Eye (tissue), 1 donor: Measurements from ENCODE around the gene JAG1.

Experiments used
- DNase-seq: peaks from one replicate; pipeline ENCODE4 v3.0.0-alpha.2; 2015

The JAG1 gene

DNA sequence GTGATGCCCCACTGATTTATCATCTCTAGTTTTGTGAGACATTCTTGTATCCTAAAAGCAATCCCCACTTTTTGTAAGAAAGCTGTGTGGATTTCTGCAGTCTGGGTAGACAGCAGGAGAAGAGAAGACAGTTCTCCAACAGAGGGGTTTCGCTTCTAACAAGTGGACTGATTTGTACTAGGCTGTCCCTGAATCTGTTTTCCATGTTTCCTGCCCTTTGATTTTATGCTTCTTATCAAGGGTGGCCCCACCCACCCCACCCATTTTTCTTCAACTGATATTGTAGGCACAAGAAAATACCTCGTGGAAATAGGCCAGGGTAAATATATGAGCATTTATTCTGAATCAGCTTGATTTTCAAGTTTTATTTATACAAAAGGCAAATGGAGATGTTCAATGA is 25.7 kb upstream of the JAG1 start:
- DNase-seq, result no peak

GRCh38 chr20:10696650-10697049 is 22.9 kb upstream of the JAG1 start:
- no peak for DNase-seq

DNA sequence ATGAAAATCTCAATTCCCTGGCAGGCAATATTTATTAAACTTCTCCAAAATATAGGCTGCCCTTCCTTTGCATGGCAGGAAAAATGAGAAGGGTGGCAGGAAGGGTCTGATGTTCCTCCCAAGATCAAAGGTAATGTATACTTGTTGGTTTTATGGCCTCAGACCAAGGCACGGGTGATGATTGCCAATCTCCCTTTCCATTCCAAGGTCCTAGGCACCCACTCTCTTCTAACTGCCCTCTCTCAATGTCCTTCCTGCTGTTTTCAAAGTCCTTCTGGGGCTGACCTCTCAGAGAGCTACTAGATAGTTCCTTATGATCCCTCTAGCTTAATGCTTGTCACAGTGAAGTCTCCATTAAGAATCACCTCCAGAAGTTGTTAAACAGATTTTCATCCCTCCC is 15.6 kb upstream of the JAG1 start:
- no peak for DNase-seq

DNA sequence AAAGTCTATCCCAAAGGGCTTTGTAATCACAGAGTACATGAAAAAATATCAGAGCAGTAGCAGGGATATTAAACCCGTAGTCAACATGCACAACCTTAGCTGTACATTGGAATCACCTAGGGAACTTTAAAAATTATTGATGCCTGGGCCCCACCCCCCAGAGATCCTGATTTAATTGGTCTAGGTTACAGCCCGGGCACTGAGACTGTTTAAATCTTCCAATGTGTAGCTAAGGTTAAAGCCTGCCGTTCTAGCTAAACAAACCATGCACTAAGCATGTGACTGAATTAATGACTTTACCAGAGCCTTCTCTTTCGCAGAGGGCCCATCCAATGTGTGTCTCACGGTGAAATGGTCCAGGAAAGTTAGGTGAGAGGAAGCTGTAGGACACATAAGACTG is 14.1 kb upstream of the JAG1 start:
- no peak for DNase-seq

DNA sequence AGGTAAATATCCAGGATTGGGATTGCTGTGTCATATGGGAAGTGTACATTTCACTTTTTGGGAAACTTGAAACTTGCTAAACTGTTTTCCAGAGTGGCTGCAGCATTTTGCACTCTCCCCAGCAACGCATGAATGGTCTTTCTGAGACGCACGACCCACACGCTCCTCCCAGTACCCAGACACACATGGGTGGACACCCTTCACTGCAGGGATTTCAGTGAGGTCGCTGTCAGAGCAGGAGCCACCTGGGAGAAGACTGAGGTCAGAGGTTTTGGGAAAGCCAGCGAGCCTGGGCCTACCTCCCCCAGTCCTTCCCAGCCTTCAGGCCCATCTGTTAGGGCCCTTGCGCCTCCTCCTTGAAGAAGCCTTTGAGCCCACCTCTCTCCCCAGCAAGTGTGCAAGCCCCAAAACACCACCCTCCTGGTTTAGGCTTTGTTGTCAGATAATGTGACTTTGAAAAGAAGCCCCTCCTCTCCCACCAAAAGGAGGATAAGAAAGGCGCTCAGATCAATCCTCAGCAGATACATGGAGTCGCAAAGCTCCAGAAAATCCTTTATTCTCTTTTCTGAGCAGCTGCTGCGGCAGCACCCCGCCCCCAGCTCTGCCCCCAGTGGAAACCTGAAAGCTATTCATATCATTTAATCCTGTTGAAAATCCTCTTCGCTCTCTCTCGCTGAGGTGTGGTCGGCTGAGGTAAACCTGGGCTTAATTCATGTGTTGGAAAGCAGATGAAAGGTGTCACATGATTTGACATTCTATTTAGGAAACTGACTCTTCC is 12.7 kb upstream of the JAG1 start:
- no peak for DNase-seq

DNA sequence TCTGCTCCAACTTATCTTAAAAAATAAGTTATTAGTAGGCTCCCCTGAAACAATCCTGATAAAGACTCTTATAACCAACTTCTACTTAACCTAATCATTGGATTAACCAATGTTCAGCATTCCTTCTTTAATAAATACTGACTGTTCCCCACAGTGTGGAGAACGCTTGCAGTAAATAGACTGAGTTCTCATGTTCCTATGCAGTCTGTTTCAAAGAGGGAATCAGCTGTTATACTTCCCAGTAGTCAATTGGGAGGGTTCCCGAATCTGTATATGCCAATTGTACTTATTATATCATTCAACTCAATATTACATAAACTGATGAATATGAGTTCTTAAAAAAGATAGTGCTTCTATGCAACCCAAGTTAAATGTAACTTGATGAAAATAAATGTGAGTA is 9.7 kb upstream of the JAG1 start:
- no peak for DNase-seq

- DNase-seq, result no peak
Observed at GRCh38 chr20:10682939-10683338, 9.1 kb upstream of the JAG1 start.

- no peak for DNase-seq
Observed at GRCh38 chr20:10681494-10681893, 7.7 kb upstream of the JAG1 start.

GRCh38 chr20:10680571-10680970 is 6.8 kb upstream of the JAG1 start:
- DNase-seq, result no peak

- DNase-seq, result no peak
Observed at GRCh38 chr20:10679269-10679668, 5.5 kb upstream of the JAG1 start.

DNA sequence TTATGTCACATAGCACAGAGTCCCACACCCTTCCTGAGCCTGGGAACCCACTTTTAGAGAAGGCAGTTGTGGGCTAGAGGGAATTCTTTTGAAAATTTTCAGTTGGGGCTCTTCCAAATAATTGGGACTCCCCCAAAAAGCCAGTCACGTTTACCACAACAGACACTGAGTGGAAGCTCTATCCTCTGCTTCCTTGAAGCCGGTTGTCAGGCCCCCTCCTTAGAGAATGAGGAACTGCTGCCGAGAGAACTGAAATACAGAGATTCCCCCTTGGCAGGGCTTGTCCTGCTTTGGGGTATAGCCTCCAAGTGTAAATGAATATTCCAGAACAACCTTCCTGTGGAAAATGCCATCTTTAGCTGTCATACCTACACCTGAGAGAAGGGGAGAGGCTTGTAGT is 2.7 kb upstream of the JAG1 start:
- no peak for DNase-seq

- no peak for DNase-seq
Observed at GRCh38 chr20:10675450-10675848, 1.6 kb upstream of the JAG1 start.

DNA sequence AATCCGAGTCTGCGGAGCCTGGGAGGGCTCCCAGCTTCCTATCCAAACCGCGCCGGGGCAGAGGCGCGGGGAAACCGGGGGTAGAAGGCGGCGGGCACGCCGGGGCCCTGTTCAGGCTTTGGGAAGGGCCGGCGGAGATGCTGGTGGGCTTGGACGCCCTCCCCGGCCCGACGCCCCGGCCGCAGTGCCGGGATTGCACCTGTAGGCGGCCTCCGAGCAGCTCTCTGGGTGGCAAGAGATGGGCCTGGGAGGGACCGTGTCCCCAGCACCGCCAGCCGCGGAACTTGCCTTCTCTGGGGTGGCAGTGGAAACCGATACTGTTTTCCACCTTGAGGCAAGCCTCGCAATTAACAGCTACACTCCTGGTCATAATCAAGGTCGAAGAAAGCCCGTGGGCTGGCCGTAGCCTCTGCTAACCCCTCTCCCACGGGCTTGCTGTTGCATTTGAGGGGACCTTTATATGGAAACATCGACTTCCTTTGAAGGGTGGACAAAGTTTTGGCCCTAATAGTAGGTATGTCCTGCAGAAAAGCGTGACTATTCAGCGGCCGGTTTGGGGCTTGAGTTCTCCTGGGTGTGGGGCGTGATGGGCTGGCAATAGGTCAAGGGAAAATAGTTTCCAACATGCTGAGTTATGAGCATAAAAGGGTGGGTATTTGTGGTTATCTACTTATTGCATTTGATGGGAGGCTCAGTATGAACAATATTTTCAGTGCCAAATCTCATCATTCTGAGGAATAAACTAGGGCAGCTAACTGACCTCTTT is 1.1 kb upstream of the JAG1 start:
- peak; percentile 86 for DNase-seq

- DNase-seq, result no peak
Observed at GRCh38 chr20:10673176-10673841, 490 bp downstream of the JAG1 start.

GRCh38 chr20:10672624-10673127 is 1.1 kb downstream of the JAG1 start:
- peak; percentile 82 for DNase-seq

- peak; percentile 78 for DNase-seq
Observed at GRCh38 chr20:10671919-10672623, 1.7 kb downstream of the JAG1 start.

GRCh38 chr20:10671221-10671918 is 2.4 kb downstream of the JAG1 start:
- peak; percentile 82 for DNase-seq

DNA sequence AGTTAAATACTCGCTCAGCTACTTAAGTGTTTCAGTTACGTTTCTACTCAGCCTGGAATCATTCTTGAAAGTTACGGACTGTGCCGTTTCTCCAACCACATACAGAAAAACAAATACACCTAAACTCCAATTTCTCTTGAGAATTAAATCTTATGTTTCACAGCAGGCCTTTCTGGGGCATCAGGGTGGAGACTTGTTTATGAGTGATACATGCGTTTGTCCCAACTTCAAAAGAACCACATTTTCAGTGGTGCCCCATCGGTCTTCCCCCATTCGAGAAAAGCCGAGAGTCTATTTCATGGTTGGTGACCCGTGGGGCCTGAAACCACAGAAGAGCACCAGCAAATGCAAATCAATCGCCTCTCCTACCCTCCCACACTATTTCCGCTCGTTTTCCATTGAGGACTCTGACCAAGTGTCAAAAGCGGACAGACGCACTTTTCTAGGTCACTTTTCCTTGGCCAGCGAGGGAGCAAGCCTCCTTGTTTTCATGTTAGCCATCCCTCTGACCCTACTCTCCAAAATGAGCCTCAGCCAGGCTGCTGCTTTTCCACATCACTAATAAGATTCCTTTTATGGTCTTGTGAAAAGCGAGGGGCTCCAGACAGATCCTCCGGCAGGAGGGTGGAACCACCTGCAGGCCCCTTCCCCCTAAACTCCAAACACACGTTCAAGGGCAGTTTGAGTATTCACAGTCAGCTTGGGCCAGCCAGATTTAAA is 3.1 kb downstream of the JAG1 start:
- no peak for DNase-seq

- no peak for DNase-seq
Observed at GRCh38 chr20:10669843-10670446, 3.9 kb downstream of the JAG1 start.

DNA sequence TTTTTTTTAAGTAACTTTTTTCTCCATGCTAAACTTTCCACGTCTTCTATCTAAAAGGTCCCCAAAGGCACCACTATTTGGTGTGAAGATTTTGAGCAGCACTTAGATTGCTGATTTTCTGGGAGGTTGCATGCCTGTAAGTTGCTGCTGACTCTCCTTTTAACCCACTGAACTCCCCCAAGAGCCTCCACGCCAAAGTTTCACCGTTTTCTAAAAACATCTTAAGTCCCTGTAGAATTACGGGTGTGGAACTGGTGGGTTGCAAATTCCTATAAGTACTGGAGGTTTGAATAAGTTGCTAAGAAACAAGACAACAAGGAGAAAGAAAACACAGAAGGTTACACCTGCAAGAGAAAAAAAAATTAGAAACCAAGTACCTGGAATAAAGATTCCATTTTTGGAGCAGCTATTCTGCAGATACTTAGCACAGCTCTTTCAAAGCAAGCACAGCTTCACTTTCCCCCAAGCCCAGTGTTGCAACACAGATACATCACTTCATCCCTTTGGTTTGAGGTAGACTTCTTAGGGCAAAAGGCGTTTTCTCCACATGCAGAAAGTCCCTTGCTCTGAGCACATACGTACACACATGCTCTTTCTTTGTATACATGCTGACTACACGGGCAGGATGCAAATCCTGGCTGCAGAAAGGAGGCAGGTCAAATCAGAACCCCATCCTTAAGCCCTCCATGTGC is 5.0 kb downstream of the JAG1 start:
- no peak for DNase-seq
